ENCODE data around the gene MEG3. TPM values are rescaled to one million over a fixed set of nuclear protein-coding genes. Genes with fewer than 3 reads are reported as not detected.
"Not testable (repeated sequence)": the region's sequence is repeated elsewhere in the genome, so short reads cannot be mapped to it uniquely, and the experiment has no call there.

MEG3 gene
- total RNA-seq, 2 experiments from 2014 or later = not detected

DNA sequence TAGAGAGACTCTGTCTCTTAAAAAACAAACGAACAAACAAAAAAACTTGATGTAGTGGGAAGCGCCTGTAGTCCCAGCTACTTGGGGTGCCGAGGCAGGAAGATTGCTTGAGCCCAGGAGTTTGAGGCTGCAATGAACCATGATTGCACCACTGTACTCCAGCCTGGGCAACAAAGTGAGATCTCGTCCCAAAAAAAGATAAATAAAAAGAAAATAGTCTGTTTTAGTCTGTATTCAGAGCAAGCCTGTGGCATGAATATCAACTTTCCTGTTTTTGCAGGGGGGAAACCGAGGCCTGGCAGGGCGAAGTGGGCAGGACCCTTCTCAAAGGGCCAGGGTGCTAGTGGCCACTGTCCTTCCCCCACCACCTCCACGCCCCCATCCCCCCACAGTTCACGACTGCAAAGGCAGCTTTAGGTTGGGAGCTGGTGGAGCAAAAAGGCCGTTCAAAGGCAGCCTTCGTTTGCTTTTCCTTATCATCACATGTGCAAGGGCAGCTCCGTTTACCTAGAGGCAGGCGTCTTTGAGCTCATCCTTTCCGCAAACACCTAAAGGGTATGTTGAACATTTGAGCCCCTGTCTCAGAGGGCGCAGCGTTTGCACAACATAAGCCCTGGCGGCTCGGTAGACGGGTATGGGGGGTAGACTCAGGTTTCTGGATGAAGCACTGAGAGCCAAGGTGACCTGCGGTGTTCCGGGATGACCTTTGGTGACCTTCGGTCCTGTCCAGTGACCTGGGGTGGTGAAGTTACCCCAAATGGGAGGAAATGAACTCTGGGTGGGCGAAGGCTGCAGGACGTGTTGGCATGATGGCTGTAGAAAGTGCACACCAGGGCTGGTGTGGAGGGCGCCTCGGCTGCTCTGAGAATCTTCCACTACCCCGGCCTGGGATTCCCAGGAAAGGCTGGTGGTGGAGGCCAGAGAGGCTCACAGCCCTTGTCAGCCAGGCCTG lies 8.7 kb upstream of the MEG3 start:
- no peak overlapping the region for H2AFZ ChIP-seq (ENCODE audit: low read length)
- H3K9me2 ChIP-seq (ENCODE audit: insufficient read depth, low read length) = no peaks in the 10 kb centered on the region
- no peak for DNase-seq (ENCODE audit: low spot score)
- ChIA-PET CTCF (ENCODE audit: unreplicated experiment) (no interaction called here), POLR2A (no interaction called here)
- H3K4me1 ChIP-seq (ENCODE audit: insufficient read depth, low read length, poor library complexity, severe bottlenecking) = peaks cover 9% of the 10 kb centered on the region
- no peak overlapping the region for H3K4me2 ChIP-seq (ENCODE audit: low read length)
- no peak overlapping the region for H3K4me3 ChIP-seq (ENCODE audit: low read depth, low read length, poor library complexity, severe bottlenecking)
- no peaks in the 10 kb centered on the region for H3K9me3 ChIP-seq (ENCODE audit: low read length)
- TF ChIP-seq EZH2phosphoT487 (IDR thresholded peaks at IDR 0.05; ENCODE audit: borderline replicate concordance, low read depth, low read length) = no peak
- TF ChIP-seq, protein P1, sequence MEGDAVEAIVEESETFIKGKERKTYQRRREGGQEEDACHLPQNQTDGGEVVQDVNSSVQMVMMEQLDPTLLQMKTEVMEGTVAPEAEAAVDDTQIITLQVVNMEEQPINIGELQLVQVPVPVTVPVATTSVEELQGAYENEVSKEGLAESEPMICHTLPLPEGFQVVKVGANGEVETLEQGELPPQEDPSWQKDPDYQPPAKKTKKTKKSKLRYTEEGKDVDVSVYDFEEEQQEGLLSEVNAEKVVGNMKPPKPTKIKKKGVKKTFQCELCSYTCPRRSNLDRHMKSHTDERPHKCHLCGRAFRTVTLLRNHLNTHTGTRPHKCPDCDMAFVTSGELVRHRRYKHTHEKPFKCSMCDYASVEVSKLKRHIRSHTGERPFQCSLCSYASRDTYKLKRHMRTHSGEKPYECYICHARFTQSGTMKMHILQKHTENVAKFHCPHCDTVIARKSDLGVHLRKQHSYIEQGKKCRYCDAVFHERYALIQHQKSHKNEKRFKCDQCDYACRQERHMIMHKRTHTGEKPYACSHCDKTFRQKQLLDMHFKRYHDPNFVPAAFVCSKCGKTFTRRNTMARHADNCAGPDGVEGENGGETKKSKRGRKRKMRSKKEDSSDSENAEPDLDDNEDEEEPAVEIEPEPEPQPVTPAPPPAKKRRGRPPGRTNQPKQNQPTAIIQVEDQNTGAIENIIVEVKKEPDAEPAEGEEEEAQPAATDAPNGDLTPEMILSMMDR (conservative IDR thresholded peaks at IDR 0.05; ENCODE audit: low read length) = no peak
- H3K27ac ChIP-seq (ENCODE audit: low read depth, low read length, poor library complexity, severe bottlenecking) = no peak overlapping the region
- no peaks in the 10 kb centered on the region for H3K36me3 ChIP-seq (ENCODE audit: insufficient read depth, low read length)
- intact Hi-C loops (cut with micrococcal nuclease; ENCODE audit: unreplicated experiment) = no loop called here
- H4K20me1 ChIP-seq (ENCODE audit: insufficient read depth, low read length) = no peaks in the 10 kb centered on the region
- BruUV-seq (replicated peaks) = no TSS peak
- H3K79me2 ChIP-seq (ENCODE audit: insufficient read depth, low read depth, low read length) = no peaks in the 10 kb centered on the region

DNA sequence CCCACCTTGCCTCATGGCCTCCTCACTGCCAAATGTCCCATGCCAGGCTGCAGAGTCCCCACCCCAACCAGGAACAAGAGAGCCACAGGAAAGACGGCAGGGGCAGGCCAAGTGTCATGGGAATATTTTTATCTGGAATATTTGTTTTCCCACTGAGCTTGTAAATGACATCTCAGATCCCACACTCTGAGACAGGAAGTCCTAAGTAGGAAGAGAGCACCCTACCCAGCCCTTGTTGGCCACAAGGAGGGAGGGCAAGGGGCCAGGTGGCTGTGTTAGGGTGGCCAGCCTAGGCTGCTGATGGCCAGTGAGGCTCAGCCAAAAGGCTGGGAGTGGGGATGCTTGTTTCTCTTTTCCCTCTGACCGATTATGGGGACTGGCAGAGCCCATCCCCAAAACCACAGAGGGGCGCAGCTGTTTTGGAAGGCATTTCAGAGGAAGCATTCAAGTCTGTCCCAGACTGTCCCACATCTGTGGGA lies 7.7 kb upstream of the MEG3 start:
- ChIA-PET POLR2A (no interaction called here), CTCF (ENCODE audit: unreplicated experiment) (no interaction called here)
- no peaks in the 10 kb centered on the region for H3K79me2 ChIP-seq (ENCODE audit: insufficient read depth, low read depth, low read length)
- intact Hi-C loops (cut with micrococcal nuclease; ENCODE audit: unreplicated experiment) = no loop called here
- no peak for DNase-seq (ENCODE audit: low spot score)
- H3K9me3 ChIP-seq (ENCODE audit: low read length) = no peaks in the 10 kb centered on the region
- no peak overlapping the region for H3K4me3 ChIP-seq (ENCODE audit: low read depth, low read length, poor library complexity, severe bottlenecking)
- no TSS peak for BruUV-seq (replicated peaks)
- TF ChIP-seq, protein P1 (conservative IDR thresholded peaks at IDR 0.05; ENCODE audit: low read length) = no peak
- no peak for TF ChIP-seq EZH2phosphoT487 (IDR thresholded peaks at IDR 0.05; ENCODE audit: borderline replicate concordance, low read depth, low read length)
- H3K4me1 ChIP-seq (ENCODE audit: insufficient read depth, low read length, poor library complexity, severe bottlenecking) = peaks cover 9% of the 10 kb centered on the region
- no peak overlapping the region for H3K4me2 ChIP-seq (ENCODE audit: low read length)
- H3K9me2 ChIP-seq (ENCODE audit: insufficient read depth, low read length) = no peaks in the 10 kb centered on the region
- H4K20me1 ChIP-seq (ENCODE audit: insufficient read depth, low read length) = no peaks in the 10 kb centered on the region
- H3K36me3 ChIP-seq (ENCODE audit: insufficient read depth, low read length) = no peaks in the 10 kb centered on the region
- no peak overlapping the region for H3K27ac ChIP-seq (ENCODE audit: low read depth, low read length, poor library complexity, severe bottlenecking)
- no peak overlapping the region for H2AFZ ChIP-seq (ENCODE audit: low read length)

DNA sequence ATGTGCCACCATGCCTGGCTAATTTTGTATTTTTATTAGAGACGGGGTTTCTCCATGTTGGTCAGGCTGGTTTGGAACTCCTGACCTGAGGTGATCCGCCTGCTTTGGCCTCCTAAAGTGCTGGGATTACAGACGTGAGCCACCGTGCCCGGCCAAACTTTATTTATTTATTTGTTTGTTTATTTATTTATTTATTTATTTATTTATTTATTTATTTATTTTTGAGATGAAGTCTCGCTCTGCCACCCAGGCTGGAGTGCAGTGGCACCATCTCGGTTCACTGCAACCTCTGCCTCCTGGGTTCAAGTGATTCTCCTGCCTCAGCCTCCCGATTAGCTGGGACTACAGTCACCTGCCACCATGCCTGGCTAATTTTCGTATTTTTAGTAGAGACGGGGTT lies 7.0 kb upstream of the MEG3 start:
- CTCF ChIA-PET (ENCODE audit: unreplicated experiment); H3K79me2 ChIP-seq (ENCODE audit: insufficient read depth, low read depth, low read length); POLR2A ChIA-PET; H3K4me1 ChIP-seq (ENCODE audit: insufficient read depth, low read length, poor library complexity, severe bottlenecking); H2AFZ ChIP-seq (ENCODE audit: low read length); H3K36me3 ChIP-seq (ENCODE audit: insufficient read depth, low read length); H3K4me2 ChIP-seq (ENCODE audit: low read length); H3K9me2 ChIP-seq (ENCODE audit: insufficient read depth, low read length); BruUV-seq (replicated peaks); intact Hi-C loops (cut with micrococcal nuclease; ENCODE audit: unreplicated experiment); H4K20me1 ChIP-seq (ENCODE audit: insufficient read depth, low read length); H3K4me3 ChIP-seq (ENCODE audit: low read depth, low read length, poor library complexity, severe bottlenecking); DNase-seq (ENCODE audit: low spot score); H3K27ac ChIP-seq (ENCODE audit: low read depth, low read length, poor library complexity, severe bottlenecking); H3K9me3 ChIP-seq (ENCODE audit: low read length): not testable (repeated sequence)

Data from OCI-LY7 (cell line).